ENCODE results near the gene ERICH2. TPM values are rescaled to one million over a fixed set of nuclear protein-coding genes. Genes with fewer than 3 reads are reported as not detected.

The ERICH2 gene
- total RNA-seq, 3 donors from 2014 or later (not counting 1 experiment from before 2014, with no cell fraction given) = not detected

GRCh38 chr2:170829036-170829435 lies 58.9 kb downstream of the ERICH2 start:
- Histone ChIP-seq H3K9me3 (ENCODE audit: control insufficient read depth, insufficient read depth, low read length) (no peaks in the 10 kb centered on the region), H3K4me1 (ENCODE audit: control insufficient read depth, insufficient read depth, low read length) (no peaks in the 10 kb centered on the region), H3K27me3 (ENCODE audit: control insufficient read depth, insufficient read depth, low read length) (peaks cover 8% of the 10 kb centered on the region), H3K27ac (ENCODE audit: low read length) (no peak overlapping the region), H3K36me3 (ENCODE audit: control insufficient read depth, insufficient read depth, low read length) (no peaks in the 10 kb centered on the region), H3K4me3 (ENCODE audit: low read length) (no peak overlapping the region)
- Mint-ChIP-seq H3K4me3 (no peak overlapping the region), H3K36me3 (no peaks in the 10 kb centered on the region), H3K27me3 (ENCODE audit: low read depth in 2 of 2) (peaks cover 32 to 54% of the 10 kb centered on the region in 2 donors), H3K27ac (no peak overlapping the region), H3K4me1 (peaks cover 0 to under 1% of the 10 kb centered on the region in 2 donors), H3K9me3 (no peaks in the 10 kb centered on the region)
- DNase-seq (no peak), ATAC-seq (no peak)
- intact Hi-C loops (cut with micrococcal nuclease) = no loop called here
- TF ChIP-seq, protein P1, sequence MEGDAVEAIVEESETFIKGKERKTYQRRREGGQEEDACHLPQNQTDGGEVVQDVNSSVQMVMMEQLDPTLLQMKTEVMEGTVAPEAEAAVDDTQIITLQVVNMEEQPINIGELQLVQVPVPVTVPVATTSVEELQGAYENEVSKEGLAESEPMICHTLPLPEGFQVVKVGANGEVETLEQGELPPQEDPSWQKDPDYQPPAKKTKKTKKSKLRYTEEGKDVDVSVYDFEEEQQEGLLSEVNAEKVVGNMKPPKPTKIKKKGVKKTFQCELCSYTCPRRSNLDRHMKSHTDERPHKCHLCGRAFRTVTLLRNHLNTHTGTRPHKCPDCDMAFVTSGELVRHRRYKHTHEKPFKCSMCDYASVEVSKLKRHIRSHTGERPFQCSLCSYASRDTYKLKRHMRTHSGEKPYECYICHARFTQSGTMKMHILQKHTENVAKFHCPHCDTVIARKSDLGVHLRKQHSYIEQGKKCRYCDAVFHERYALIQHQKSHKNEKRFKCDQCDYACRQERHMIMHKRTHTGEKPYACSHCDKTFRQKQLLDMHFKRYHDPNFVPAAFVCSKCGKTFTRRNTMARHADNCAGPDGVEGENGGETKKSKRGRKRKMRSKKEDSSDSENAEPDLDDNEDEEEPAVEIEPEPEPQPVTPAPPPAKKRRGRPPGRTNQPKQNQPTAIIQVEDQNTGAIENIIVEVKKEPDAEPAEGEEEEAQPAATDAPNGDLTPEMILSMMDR (IDR thresholded peaks at IDR 0.05) = no peak
- WGBS (ENCODE audit: insufficient coverage) = 84% methylated on average over 2 of the region's 2 CpGs

GRCh38 chr2:170830166-170830565 lies 60.0 kb downstream of the ERICH2 start:
- Mint-ChIP-seq H3K27ac (no peak overlapping the region), H3K36me3 (no peaks in the 10 kb centered on the region)
- TF ChIP-seq, protein P1 (IDR thresholded peaks at IDR 0.05) = no peak

DNA sequence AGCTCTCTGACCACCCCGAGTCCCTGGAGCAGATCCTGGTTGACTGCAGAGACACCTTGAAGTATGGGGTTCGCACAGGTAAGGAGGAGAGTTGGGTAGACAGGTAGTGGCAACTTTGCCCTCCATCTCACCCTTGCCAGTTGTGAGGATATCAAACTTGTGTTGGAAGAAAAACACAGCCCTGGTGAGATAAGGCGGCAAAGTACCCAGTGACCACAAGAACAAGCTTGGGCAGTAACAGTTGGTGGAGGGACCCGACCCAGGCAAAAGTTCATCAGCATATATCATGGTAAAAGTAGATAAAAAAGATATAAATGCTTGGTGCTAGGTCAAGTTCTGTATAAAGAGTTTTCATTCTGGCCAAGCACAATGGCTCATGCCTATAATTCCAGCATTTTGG lies 60.9 kb downstream of the ERICH2 start:
- TF ChIP-seq, protein P1 (IDR thresholded peaks at IDR 0.05) = no peak
- no peak overlapping the region for H3K27ac ChIP-seq (ENCODE audit: low read length)
- H3K36me3 Mint-ChIP-seq = no peaks in the 10 kb centered on the region
- H3K4me1 Mint-ChIP-seq = no peaks in the 10 kb centered on the region
- no peaks in the 10 kb centered on the region for H3K36me3 ChIP-seq (ENCODE audit: control insufficient read depth, insufficient read depth, low read length)
- H3K27me3 ChIP-seq (ENCODE audit: control insufficient read depth, insufficient read depth, low read length) = no peaks in the 10 kb centered on the region
- H3K9me3 ChIP-seq (ENCODE audit: control insufficient read depth, insufficient read depth, low read length) = no peaks in the 10 kb centered on the region
- H3K27ac Mint-ChIP-seq = no peak overlapping the region
- 93% methylated on average over 4 of the region's 4 CpGs for WGBS (ENCODE audit: insufficient coverage)
- peaks cover 18 to 41% of the 10 kb centered on the region in 2 donors for H3K27me3 Mint-ChIP-seq (ENCODE audit: low read depth in 2 of 2)
- no peak for ATAC-seq
- H3K4me3 Mint-ChIP-seq = no peak overlapping the region
- intact Hi-C loops (cut with micrococcal nuclease) = no loop called here
- no peaks in the 10 kb centered on the region for H3K4me1 ChIP-seq (ENCODE audit: control insufficient read depth, insufficient read depth, low read length)
- no peak for DNase-seq
- no peak overlapping the region for H3K4me3 ChIP-seq (ENCODE audit: low read length)
- no peaks in the 10 kb centered on the region for H3K9me3 Mint-ChIP-seq

More at GRCh38 chr2:170830166-170830565, 60.0 kb downstream of the ERICH2 start:
- Histone ChIP-seq H3K9me3 (ENCODE audit: control insufficient read depth, insufficient read depth, low read length) (no peaks in the 10 kb centered on the region), H3K27ac (ENCODE audit: low read length) (no peak overlapping the region), H3K4me3 (ENCODE audit: low read length) (no peak overlapping the region), H3K4me1 (ENCODE audit: control insufficient read depth, insufficient read depth, low read length) (no peaks in the 10 kb centered on the region), H3K36me3 (ENCODE audit: control insufficient read depth, insufficient read depth, low read length) (no peaks in the 10 kb centered on the region), H3K27me3 (ENCODE audit: control insufficient read depth, insufficient read depth, low read length) (peaks cover 3% of the 10 kb centered on the region)
- DNase-seq = no peak
- intact Hi-C loops (cut with micrococcal nuclease) = no loop called here
- no peak for ATAC-seq
- Mint-ChIP-seq H3K9me3 (no peaks in the 10 kb centered on the region), H3K27me3 (ENCODE audit: low read depth in 2 of 2) (peaks cover 24 to 46% of the 10 kb centered on the region in 2 donors), H3K4me3 (no peak overlapping the region), H3K4me1 (no peaks in the 10 kb centered on the region)
- WGBS (ENCODE audit: insufficient coverage) = 92% methylated on average over 3 of the region's 3 CpGs

GRCh38 chr2:170836027-170836426 lies 65.8 kb downstream of the ERICH2 start:
- Histone ChIP-seq H3K27ac (ENCODE audit: low read length) (no peak overlapping the region), H3K9me3 (ENCODE audit: control insufficient read depth, insufficient read depth, low read length) (no peaks in the 10 kb centered on the region), H3K4me3 (ENCODE audit: low read length) (no peak overlapping the region), H3K4me1 (ENCODE audit: control insufficient read depth, insufficient read depth, low read length) (no peaks in the 10 kb centered on the region), H3K36me3 (ENCODE audit: control insufficient read depth, insufficient read depth, low read length) (no peaks in the 10 kb centered on the region), H3K27me3 (ENCODE audit: control insufficient read depth, insufficient read depth, low read length) (no peaks in the 10 kb centered on the region)
- TF ChIP-seq, protein P1 (IDR thresholded peaks at IDR 0.05) = no peak
- H3K9me3 Mint-ChIP-seq = no peaks in the 10 kb centered on the region
- no peaks in the 10 kb centered on the region for H3K36me3 Mint-ChIP-seq
- intact Hi-C loops (cut with micrococcal nuclease) = no loop called here
- peaks cover 14 to 50% of the 10 kb centered on the region in 2 donors for H3K27me3 Mint-ChIP-seq (ENCODE audit: low read depth in 2 of 2)
- no peak overlapping the region for H3K4me3 Mint-ChIP-seq
- H3K4me1 Mint-ChIP-seq = no peaks in the 10 kb centered on the region
- DNase-seq (no peak), ATAC-seq (no peak)
- 79% methylated on average over 4 of the region's 5 CpGs for WGBS (ENCODE audit: insufficient coverage)
- H3K27ac Mint-ChIP-seq = no peak overlapping the region
